GM23338 (cell line): Measurements from ENCODE around the gene VSIG10L.

Experiments
- CREB1 ChIP-seq: fragments of 250-450 bp; sonication (Bioruptor Pico); IDR thresholded peaks from 2 replicates; pipeline ENCODE4 v1.5.0; 2020; ENCODE audit warnings: low read depth, mild to moderate bottlenecking, moderate library complexity
- EZH2 ChIP-seq: fragments of 200-600 bp; sonication (generic); IDR thresholded peaks from one replicate; pipeline ENCODE4 v1.8.0; 2017; ENCODE audit warnings: antibody characterized with exemption, mild to moderate bottlenecking, low read depth; ENCODE audit not compliant: unreplicated experiment
- EZH2phosphoT487 ChIP-seq: fragments of 200-600 bp; sonication (generic); IDR thresholded peaks from one replicate; pipeline ENCODE4 v1.8.1; 2018; ENCODE audit warnings: antibody characterized with exemption; ENCODE audit not compliant: unreplicated experiment
- JUNB ChIP-seq: IDR thresholded peaks from one replicate; pipeline ENCODE4 v1.6.1; 2016; ENCODE audit warnings: antibody characterized with exemption; ENCODE audit not compliant: unreplicated experiment
- POLR2AphosphoS5 ChIP-seq: IDR thresholded peaks from 2 replicates; pipeline ENCODE4 v1.6.1; 2016; ENCODE audit warnings: antibody characterized with exemption, low read depth
- ZNF114 ChIP-seq: fragments of 250-450 bp; sonication (Bioruptor Pico); IDR thresholded peaks from 2 replicates; pipeline ENCODE4 v1.5.0; 2020; ENCODE audit warnings: mild to moderate bottlenecking, moderate library complexity
- ZNF331 ChIP-seq: fragments of 250-450 bp; sonication (Bioruptor Pico); IDR thresholded peaks from 2 replicates; pipeline ENCODE4 v1.5.0; 2020; ENCODE audit warnings: low read depth, mild to moderate bottlenecking, moderate library complexity
- TF ChIP-seq, protein P1 (sequence below), 2 experiments: fragments of 200-600 bp in 1 of 2; sonication (generic) in 1 of 2; conservative IDR thresholded peaks; 2 replicates each; pipeline versions ENCODE4 v1.5.1 to v1.6.1; 2016 to 2017; ENCODE audit warnings: antibody characterized with exemption in 2 of 2, low read depth in 2 of 2, mild to moderate bottlenecking in 2 of 2, moderate library complexity in 1 of 2
- TF ChIP-seq, protein P2 (sequence below): IDR thresholded peaks from one replicate; pipeline ENCODE4 v1.6.1; 2018; ENCODE audit warnings: antibody characterized with exemption; ENCODE audit not compliant: unreplicated experiment
- TF ChIP-seq, protein P3 (sequence below): fragments of 250-450 bp; sonication (Bioruptor Pico); IDR thresholded peaks from 2 replicates; pipeline ENCODE4 v1.5.0; 2020; ENCODE audit warnings: mild to moderate bottlenecking, moderate library complexity
- TF ChIP-seq, protein P4 (sequence below): IDR thresholded peaks from 2 replicates; pipeline ENCODE4 v1.6.1; 2016; ENCODE audit warnings: antibody characterized with exemption

DNA sequence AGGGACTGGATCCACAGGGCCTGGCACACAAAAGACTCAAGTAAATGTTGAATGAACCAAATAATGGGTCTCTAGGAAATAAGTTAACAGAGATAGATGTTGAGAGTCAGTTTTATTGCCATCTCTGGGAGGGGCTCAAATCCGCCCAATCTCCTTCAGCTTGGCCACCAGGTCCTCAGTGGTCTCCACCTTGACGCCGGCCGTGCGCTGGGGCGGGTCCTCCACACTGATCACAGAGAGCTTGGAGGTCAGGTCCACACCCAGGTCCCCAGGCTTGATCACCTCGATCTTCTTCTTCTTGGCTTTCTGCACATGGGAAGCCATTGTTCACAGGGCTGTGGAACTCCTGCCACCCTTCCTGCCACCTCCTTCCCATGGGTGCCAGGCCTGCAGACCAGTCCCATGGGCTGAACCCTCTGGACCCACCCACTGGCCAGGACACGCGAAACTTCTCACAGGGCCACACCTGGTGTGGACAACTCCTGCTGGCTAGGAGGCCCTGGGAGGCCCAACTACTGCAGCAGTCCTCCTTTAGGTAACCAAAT is 3.2 kb upstream of the VSIG10L start:
- no peak for TF ChIP-seq EZH2
- TF ChIP-seq, protein P1, sequence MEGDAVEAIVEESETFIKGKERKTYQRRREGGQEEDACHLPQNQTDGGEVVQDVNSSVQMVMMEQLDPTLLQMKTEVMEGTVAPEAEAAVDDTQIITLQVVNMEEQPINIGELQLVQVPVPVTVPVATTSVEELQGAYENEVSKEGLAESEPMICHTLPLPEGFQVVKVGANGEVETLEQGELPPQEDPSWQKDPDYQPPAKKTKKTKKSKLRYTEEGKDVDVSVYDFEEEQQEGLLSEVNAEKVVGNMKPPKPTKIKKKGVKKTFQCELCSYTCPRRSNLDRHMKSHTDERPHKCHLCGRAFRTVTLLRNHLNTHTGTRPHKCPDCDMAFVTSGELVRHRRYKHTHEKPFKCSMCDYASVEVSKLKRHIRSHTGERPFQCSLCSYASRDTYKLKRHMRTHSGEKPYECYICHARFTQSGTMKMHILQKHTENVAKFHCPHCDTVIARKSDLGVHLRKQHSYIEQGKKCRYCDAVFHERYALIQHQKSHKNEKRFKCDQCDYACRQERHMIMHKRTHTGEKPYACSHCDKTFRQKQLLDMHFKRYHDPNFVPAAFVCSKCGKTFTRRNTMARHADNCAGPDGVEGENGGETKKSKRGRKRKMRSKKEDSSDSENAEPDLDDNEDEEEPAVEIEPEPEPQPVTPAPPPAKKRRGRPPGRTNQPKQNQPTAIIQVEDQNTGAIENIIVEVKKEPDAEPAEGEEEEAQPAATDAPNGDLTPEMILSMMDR (conservative IDR thresholded peaks at IDR 0.05; ENCODE audit: low read depth in 2 of 2): no peak
- no peak for TF ChIP-seq ZNF331 (CRISPR knock-in tag)
- TF ChIP-seq, protein P2, sequence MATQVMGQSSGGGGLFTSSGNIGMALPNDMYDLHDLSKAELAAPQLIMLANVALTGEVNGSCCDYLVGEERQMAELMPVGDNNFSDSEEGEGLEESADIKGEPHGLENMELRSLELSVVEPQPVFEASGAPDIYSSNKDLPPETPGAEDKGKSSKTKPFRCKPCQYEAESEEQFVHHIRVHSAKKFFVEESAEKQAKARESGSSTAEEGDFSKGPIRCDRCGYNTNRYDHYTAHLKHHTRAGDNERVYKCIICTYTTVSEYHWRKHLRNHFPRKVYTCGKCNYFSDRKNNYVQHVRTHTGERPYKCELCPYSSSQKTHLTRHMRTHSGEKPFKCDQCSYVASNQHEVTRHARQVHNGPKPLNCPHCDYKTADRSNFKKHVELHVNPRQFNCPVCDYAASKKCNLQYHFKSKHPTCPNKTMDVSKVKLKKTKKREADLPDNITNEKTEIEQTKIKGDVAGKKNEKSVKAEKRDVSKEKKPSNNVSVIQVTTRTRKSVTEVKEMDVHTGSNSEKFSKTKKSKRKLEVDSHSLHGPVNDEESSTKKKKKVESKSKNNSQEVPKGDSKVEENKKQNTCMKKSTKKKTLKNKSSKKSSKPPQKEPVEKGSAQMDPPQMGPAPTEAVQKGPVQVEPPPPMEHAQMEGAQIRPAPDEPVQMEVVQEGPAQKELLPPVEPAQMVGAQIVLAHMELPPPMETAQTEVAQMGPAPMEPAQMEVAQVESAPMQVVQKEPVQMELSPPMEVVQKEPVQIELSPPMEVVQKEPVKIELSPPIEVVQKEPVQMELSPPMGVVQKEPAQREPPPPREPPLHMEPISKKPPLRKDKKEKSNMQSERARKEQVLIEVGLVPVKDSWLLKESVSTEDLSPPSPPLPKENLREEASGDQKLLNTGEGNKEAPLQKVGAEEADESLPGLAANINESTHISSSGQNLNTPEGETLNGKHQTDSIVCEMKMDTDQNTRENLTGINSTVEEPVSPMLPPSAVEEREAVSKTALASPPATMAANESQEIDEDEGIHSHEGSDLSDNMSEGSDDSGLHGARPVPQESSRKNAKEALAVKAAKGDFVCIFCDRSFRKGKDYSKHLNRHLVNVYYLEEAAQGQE: no peak
- TF ChIP-seq, protein P3, sequence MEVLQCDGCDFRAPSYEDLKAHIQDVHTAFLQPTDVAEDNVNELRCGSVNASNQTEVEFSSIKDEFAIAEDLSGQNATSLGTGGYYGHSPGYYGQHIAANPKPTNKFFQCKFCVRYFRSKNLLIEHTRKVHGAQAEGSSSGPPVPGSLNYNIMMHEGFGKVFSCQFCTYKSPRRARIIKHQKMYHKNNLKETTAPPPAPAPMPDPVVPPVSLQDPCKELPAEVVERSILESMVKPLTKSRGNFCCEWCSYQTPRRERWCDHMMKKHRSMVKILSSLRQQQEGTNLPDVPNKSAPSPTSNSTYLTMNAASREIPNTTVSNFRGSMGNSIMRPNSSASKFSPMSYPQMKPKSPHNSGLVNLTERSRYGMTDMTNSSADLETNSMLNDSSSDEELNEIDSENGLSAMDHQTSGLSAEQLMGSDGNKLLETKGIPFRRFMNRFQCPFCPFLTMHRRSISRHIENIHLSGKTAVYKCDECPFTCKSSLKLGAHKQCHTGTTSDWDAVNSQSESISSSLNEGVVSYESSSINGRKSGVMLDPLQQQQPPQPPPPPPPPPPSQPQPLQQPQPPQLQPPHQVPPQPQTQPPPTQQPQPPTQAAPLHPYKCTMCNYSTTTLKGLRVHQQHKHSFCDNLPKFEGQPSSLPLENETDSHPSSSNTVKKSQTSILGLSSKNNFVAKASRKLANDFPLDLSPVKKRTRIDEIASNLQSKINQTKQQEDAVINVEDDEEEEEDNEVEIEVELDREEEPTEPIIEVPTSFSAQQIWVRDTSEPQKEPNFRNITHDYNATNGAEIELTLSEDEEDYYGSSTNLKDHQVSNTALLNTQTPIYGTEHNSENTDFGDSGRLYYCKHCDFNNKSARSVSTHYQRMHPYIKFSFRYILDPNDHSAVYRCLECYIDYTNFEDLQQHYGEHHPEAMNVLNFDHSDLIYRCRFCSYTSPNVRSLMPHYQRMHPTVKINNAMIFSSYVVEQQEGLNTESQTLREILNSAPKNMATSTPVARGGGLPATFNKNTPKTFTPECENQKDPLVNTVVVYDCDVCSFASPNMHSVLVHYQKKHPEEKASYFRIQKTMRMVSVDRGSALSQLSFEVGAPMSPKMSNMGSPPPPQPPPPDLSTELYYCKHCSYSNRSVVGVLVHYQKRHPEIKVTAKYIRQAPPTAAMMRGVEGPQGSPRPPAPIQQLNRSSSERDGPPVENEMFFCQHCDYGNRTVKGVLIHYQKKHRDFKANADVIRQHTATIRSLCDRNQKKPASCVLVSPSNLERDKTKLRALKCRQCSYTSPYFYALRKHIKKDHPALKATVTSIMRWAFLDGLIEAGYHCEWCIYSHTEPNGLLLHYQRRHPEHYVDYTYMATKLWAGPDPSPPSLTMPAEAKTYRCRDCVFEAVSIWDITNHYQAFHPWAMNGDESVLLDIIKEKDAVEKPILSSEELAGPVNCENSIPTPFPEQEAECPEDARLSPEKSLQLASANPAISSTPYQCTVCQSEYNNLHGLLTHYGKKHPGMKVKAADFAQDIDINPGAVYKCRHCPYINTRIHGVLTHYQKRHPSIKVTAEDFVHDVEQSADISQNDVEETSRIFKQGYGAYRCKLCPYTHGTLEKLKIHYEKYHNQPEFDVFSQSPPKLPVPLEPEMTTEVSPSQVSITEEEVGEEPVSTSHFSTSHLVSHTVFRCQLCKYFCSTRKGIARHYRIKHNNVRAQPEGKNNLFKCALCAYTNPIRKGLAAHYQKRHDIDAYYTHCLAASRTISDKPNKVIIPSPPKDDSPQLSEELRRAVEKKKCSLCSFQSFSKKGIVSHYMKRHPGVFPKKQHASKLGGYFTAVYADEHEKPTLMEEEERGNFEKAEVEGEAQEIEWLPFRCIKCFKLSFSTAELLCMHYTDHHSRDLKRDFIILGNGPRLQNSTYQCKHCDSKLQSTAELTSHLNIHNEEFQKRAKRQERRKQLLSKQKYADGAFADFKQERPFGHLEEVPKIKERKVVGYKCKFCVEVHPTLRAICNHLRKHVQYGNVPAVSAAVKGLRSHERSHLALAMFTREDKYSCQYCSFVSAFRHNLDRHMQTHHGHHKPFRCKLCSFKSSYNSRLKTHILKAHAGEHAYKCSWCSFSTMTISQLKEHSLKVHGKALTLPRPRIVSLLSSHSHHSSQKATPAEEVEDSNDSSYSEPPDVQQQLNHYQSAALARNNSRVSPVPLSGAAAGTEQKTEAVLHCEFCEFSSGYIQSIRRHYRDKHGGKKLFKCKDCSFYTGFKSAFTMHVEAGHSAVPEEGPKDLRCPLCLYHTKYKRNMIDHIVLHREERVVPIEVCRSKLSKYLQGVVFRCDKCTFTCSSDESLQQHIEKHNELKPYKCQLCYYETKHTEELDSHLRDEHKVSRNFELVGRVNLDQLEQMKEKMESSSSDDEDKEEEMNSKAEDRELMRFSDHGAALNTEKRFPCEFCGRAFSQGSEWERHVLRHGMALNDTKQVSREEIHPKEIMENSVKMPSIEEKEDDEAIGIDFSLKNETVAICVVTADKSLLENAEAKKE (CRISPR knock-in tag): no peak
- TF ChIP-seq EZH2phosphoT487: no peak
- no peak for TF ChIP-seq POLR2AphosphoS5
- TF ChIP-seq CREB1 (CRISPR knock-in tag): no peak
- no peak for TF ChIP-seq ZNF114 (CRISPR knock-in tag)
- no peak for TF ChIP-seq JUNB
- TF ChIP-seq, protein P4, sequence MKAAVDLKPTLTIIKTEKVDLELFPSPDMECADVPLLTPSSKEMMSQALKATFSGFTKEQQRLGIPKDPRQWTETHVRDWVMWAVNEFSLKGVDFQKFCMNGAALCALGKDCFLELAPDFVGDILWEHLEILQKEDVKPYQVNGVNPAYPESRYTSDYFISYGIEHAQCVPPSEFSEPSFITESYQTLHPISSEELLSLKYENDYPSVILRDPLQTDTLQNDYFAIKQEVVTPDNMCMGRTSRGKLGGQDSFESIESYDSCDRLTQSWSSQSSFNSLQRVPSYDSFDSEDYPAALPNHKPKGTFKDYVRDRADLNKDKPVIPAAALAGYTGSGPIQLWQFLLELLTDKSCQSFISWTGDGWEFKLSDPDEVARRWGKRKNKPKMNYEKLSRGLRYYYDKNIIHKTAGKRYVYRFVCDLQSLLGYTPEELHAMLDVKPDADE: no peak
